ENCODE measurements around the gene MATN1.

The MATN1 gene

GRCh38 chr1:30715216-30715615, 8.2 kb downstream of the MATN1 start:
- no peak for DNase-seq

GRCh38 chr1:30714536-30715090, 8.8 kb downstream of the MATN1 start:
- no peak for DNase-seq

- DNase-seq, result no peak
These were observed 9.4 kb downstream of the MATN1 start for GRCh38 chr1:30714025-30714424.

GRCh38 chr1:30713311-30713710, 10.1 kb downstream of the MATN1 start:
- DNase-seq, result no peak

GRCh38 chr1:30712583-30712982, 10.8 kb downstream of the MATN1 start:
- no peak for DNase-seq

- DNase-seq, result no peak
These were observed 13.0 kb downstream of the MATN1 start for GRCh38 chr1:30710407-30710806.

- no peak for DNase-seq
These were observed 15.0 kb downstream of the MATN1 start for GRCh38 chr1:30708361-30708728.

GRCh38 chr1:30707412-30708360, 15.7 kb downstream of the MATN1 start:
- DNase-seq, result peak; percentile 78

- peak; percentile 86 for DNase-seq
These were observed 16.9 kb downstream of the MATN1 start for GRCh38 chr1:30706528-30706927.

GRCh38 chr1:30705698-30706097, 17.7 kb downstream of the MATN1 start:
- no peak for DNase-seq

- no peak for DNase-seq
These were observed 18.4 kb downstream of the MATN1 start for GRCh38 chr1:30704765-30705509.

- no peak for DNase-seq
These were observed 19.1 kb downstream of the MATN1 start for GRCh38 chr1:30704271-30704670.

- DNase-seq, result no peak
These were observed 20.6 kb downstream of the MATN1 start for GRCh38 chr1:30702823-30703222.

- DNase-seq, result no peak
These were observed 22.1 kb downstream of the MATN1 start for GRCh38 chr1:30701258-30701633.

GRCh38 chr1:30700528-30701257, 22.7 kb downstream of the MATN1 start:
- DNase-seq, result no peak

GRCh38 chr1:30699762-30700161, 23.6 kb downstream of the MATN1 start:
- no peak for DNase-seq

- DNase-seq, result no peak
These were observed 24.9 kb downstream of the MATN1 start for GRCh38 chr1:30698401-30698981.

- DNase-seq, result no peak
These were observed 25.6 kb downstream of the MATN1 start for GRCh38 chr1:30697571-30698376.

GRCh38 chr1:30696831-30697230, 26.6 kb downstream of the MATN1 start:
- DNase-seq, result no peak

GRCh38 chr1:30695439-30695841, 27.9 kb downstream of the MATN1 start:
- no peak for DNase-seq

GRCh38 chr1:30694280-30695175, 28.9 kb downstream of the MATN1 start:
- DNase-seq, result no peak
